ENCODE measurements around the gene TOGARAM2.

The TOGARAM2 gene

GRCh38 chr2:29021886-29022285 is 40.8 kb downstream of the TOGARAM2 start:
- no peak for DNase-seq (ENCODE audit: low spot score)

DNA sequence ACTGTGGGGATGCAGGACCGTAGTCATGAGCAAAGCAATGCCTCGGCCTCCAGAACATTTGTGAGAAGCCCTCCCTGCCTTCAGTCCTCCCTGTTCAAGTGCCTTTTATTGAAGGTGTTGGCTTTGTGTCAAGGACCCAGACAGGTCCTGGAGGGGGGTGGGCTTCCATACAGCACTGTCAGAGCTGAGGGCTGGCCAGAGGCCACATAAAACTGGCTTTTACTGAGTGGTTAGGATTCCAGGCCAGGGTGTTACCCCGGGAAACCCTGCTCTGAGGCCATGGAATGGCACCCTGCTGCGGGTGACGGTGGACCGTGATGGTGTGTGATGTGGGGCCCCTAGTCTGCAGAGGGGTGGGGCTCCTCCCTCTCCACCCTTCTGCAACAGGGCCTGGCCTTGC is 41.6 kb downstream of the TOGARAM2 start:
- no peak for DNase-seq (ENCODE audit: low spot score)

DNA sequence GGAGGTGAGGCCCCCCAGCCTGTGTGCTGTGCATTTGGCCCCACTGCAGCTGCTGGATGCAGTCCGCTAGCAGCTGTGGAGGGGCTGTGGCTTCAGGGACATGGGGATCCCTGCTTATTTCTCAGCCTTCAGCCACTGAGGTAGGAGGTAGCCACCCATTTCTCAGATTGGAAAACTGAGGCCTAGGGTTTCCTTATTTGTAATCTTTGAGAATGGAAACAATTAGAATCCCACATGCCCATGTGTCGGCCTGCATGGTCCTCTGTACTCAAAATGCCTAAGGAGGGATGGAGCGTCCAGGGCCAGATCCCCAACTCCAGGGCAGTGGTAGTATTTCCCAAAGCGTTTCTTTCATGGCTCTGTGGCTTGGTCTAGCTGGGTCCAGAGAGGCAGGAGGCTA is 42.1 kb downstream of the TOGARAM2 start:
- no peak for DNase-seq (ENCODE audit: low spot score)

GRCh38 chr2:29024882-29025430 is 43.9 kb downstream of the TOGARAM2 start:
- DNase-seq (ENCODE audit: low spot score), result no peak

GRCh38 chr2:29025711-29026110 is 44.6 kb downstream of the TOGARAM2 start:
- DNase-seq (ENCODE audit: low spot score), result no peak

DNA sequence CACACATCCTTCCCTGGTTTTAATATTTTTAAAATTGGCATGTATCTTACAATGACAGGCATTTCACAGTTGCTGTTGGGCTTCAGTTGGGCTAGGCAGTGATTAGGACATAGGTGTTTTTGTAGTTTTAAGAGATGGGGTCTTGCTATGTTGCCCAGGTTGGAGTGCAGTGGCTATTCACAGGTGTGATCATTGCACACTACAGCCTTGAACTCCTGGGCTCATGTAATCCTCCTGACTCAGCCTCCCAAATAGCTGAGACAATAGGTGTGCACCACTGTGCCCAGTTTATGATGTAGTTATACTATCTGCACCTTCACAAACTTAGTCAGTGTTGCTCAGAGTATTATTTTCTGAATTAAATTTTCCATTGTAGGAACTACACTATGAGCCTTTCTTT is 49.9 kb downstream of the TOGARAM2 start:
- no peak for DNase-seq (ENCODE audit: low spot score)

DNA sequence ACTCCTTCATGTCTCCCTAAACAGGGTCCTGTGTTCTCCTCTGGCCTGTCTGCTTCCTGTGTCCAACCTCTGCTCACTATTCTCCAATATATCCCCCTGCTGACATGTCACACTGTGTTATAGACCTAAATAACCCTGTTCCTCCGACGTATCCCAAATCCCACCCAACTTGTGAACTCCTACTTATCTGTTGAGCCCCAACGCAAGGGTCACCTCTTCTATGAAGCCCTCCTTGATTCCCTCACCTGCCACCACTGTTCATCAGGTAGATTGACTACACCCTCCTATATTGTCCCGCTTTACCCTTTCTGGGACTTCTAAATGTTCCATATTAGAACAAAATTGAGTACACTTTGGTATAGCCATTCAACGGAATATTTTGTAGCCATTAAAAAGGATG is 51.1 kb downstream of the TOGARAM2 start:
- DNase-seq (ENCODE audit: low spot score), result no peak

- DNase-seq (ENCODE audit: low spot score), result no peak
These were observed 52.1 kb downstream of the TOGARAM2 start for GRCh38 chr2:29033172-29033571.

- no peak for DNase-seq (ENCODE audit: low spot score)
These were observed 52.6 kb downstream of the TOGARAM2 start for GRCh38 chr2:29033656-29034055.

GRCh38 chr2:29035016-29035745 is 54.1 kb downstream of the TOGARAM2 start:
- DNase-seq (ENCODE audit: low spot score), result no peak

GRCh38 chr2:29039718-29040480 is 58.8 kb downstream of the TOGARAM2 start:
- DNase-seq (ENCODE audit: low spot score), result no peak

DNA sequence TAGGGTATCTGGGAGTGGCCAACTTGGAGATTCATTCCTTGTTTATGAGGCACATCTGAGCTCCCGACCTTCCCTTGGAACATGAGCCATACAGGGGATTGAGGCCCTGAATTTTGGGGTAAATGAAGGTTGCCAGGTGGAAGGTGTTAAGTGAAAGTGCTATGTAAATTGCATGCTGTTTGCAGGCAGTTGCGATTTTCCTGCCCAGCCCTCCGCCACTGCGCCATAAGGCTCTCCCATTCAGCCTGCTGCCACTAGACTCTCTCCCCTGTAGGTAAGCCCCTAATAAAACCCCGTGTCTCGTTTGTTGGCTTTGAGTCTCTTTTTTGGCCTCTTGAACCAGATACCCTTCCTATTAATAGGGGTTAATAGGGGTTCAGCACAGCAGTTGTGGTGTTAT is 59.5 kb downstream of the TOGARAM2 start:
- DNase-seq (ENCODE audit: low spot score), result no peak

DNA sequence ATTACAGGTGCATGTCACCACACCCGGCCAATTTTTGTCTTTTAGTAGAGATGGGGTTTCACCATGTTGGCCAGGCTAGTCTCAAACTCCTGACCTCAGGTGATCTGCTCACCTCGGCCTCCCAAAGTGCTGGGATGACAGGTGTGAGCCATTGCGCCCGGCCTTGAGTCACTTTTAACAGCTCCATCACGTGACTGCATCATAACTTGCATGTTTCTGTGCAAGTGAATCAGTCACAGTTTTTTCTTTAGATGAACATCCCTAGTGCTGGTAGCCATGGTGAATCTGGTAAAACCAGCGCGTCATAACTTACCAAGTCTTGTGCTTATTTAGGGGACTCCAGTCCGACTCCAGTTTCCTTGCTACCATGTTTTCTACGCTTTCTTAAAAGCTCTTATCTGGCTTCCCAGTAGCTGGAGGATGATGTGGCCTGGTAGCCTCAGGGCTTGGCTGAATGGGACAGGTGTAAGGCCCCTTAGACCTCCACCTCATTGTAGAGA is 60.1 kb downstream of the TOGARAM2 start:
- no peak for DNase-seq (ENCODE audit: low spot score)

GRCh38 chr2:29042561-29043075 is 61.5 kb downstream of the TOGARAM2 start:
- no peak for DNase-seq (ENCODE audit: low spot score)

GRCh38 chr2:29044459-29044858 is 63.4 kb downstream of the TOGARAM2 start:
- DNase-seq (ENCODE audit: low spot score), result no peak

DNA sequence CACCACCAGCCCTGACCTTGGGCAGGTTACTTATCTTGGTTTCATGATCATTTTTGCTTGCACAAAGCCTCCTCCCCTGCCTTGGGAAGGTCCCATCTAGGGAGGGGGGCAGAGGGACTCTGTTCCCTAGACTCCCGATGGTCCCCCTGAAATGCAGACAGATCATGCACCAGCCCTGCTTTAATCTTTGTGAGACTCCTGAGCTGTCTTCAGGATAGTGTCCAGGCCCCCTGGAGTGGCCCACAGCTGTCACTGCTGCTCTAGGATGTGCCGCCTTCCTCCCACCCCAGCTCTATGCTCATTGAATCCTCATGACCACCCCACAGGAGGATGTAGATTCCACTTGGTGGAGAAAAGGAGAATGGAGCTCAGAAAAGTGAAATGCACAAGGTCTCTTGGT is 65.2 kb downstream of the TOGARAM2 start:
- DNase-seq (ENCODE audit: low spot score), result no peak

DNA sequence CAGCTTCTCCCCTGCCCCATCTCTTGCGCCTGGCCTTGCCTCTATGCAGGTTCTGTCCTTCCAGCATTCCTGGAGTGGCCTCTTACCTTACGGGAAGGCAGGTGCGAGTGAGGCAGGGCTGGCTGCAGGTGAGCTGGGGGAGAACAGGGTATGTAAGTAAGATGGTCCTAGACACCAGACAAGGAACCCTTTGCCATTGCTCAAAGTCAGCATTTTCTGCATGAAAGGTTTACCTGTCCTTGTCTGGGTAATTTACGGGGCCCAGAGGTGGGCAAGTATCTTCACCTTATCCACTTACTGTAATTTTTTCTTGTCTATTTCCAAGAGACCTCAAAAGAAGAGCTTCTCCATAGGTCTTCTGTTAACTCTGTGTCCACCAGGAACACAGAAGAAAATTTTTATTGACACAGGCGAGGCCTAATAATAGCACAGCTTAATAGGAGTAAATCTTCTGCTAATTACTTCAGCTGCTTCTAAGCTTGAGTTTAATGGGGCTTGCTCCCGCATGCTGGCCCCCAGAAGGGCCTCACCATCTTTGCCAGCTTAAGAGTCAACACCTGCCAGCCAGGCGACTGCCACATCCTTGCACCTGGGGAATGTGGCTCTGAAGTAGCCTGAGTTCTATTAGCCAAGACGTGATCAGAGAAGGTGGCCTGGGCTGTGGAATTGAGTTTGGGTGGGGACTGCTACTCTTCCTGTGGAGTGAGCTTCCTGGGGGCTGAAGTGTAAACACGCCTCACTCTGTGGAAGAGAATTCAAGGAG is 66.2 kb downstream of the TOGARAM2 start:
- DNase-seq (ENCODE audit: low spot score), result no peak

DNA sequence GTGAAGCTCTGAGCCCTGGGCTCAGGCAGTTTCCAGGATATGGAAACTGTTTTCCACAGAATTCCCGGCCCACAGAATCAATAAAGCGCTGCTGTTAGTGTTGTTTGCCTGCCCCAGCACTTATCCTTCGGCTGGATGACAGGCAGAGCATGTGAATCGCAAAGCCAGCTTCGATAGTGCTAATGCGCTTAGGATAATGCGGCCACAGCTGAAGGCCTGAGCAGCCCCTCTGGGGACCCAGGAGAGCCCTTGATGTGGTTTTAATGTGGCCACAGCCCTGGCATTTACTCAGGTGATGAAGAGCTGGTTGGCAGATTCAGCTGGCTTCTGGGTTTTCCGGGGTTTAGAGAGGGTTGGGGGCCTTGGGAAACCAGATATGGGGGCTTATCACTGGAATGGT is 69.5 kb downstream of the TOGARAM2 start:
- DNase-seq (ENCODE audit: low spot score), result no peak

DNA sequence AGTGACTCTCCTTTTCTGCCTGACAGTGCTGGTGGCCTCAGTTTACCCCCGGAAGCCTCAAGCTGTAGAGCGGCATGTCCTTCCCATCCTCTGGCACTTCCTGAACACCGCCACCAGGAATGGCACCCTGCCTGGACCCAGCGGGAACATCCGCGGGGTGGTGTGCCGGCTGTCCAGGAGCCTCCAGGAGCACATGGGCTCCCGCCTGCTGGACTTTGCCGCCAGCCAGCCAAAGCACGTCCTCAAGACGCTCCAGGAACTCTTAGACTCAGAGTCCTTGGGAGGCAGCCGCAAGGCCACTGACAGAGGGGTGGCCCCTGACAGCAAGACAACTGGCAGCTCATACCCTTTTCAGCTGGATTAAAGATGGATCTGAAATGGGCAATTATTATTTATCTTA is 70.6 kb downstream of the TOGARAM2 start:
- no peak for DNase-seq (ENCODE audit: low spot score)

- DNase-seq (ENCODE audit: low spot score), result no peak
These were observed 71.7 kb downstream of the TOGARAM2 start for GRCh38 chr2:29052807-29053206.

DNA sequence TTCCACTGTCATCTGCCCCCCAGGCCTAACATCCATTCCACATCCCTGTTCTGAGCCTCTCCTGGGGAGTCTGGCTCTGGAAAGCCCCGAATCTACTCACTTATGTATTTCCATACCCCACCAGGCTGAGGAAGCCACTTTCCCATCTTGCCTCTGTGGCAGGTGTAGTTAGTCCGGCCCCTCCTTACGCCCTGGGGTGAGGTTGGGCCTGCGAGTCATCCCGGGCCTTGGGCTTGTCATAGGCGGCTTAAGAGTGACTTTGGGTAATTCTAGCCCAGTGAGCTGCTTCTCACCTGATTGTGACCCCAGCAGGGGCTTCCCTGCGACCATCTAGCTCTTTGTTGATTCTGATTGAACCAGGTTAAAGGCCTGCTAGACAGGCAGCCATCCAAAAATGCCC is 72.1 kb downstream of the TOGARAM2 start:
- DNase-seq (ENCODE audit: low spot score), result no peak

Data from left forelimb (tissue), 1 donor.